ENCODE data around the gene AMMECR1.
"Not testable (repeated sequence)": the region's sequence is repeated elsewhere in the genome, so short reads cannot be mapped to it uniquely, and the experiment has no call there.

AMMECR1 gene

GRCh38 chrX:110276778-110277177 lies 41.1 kb downstream of the AMMECR1 start:
- peak; percentile 54 for DNase-seq
- in situ Hi-C loops (cut with HindIII; ENCODE audit: low pct_ligation_motif_present, low pct_unique_long_range_greater_than_20kb, low sequenced_read_pairs), result no loop called here

GRCh38 chrX:110268886-110269285 lies 49.0 kb downstream of the AMMECR1 start:
- DNase-seq, result no peak

GRCh38 chrX:110268395-110268794 lies 49.5 kb downstream of the AMMECR1 start:
- no peak for DNase-seq
- in situ Hi-C loops (cut with HindIII; ENCODE audit: low pct_ligation_motif_present, low pct_unique_long_range_greater_than_20kb, low sequenced_read_pairs), result no loop called here

More at GRCh38 chrX:110268886-110269285, 49.0 kb downstream of the AMMECR1 start:
- in situ Hi-C loops (cut with HindIII; ENCODE audit: low pct_ligation_motif_present, low pct_unique_long_range_greater_than_20kb, low sequenced_read_pairs), result no loop called here

- no peak for DNase-seq
- in situ Hi-C loops (cut with HindIII; ENCODE audit: low pct_ligation_motif_present, low pct_unique_long_range_greater_than_20kb, low sequenced_read_pairs), result no loop called here
Measured at GRCh38 chrX:110267874-110268273, 50.0 kb downstream of the AMMECR1 start.

GRCh38 chrX:110265661-110266060 lies 52.2 kb downstream of the AMMECR1 start:
- in situ Hi-C loops (cut with HindIII; ENCODE audit: low pct_ligation_motif_present, low pct_unique_long_range_greater_than_20kb, low sequenced_read_pairs), result no loop called here

GRCh38 chrX:110259117-110259516 lies 58.8 kb downstream of the AMMECR1 start:
- DNase-seq, result no peak
- in situ Hi-C loops (cut with HindIII; ENCODE audit: low pct_ligation_motif_present, low pct_unique_long_range_greater_than_20kb, low sequenced_read_pairs), result no loop called here

More at GRCh38 chrX:110265661-110266060, 52.2 kb downstream of the AMMECR1 start:
- no peak for DNase-seq

GRCh38 chrX:110258552-110258951 lies 59.3 kb downstream of the AMMECR1 start:
- in situ Hi-C loops (cut with HindIII; ENCODE audit: low pct_ligation_motif_present, low pct_unique_long_range_greater_than_20kb, low sequenced_read_pairs), result no loop called here
- no peak for DNase-seq

GRCh38 chrX:110257889-110258288 lies 60.0 kb downstream of the AMMECR1 start:
- DNase-seq, result no peak
- in situ Hi-C loops (cut with HindIII; ENCODE audit: low pct_ligation_motif_present, low pct_unique_long_range_greater_than_20kb, low sequenced_read_pairs), result no loop called here

GRCh38 chrX:110252711-110253110 lies 65.2 kb downstream of the AMMECR1 start:
- in situ Hi-C loops (cut with HindIII; ENCODE audit: low pct_ligation_motif_present, low pct_unique_long_range_greater_than_20kb, low sequenced_read_pairs), result no loop called here
- no peak for DNase-seq

- DNase-seq, result no peak
- in situ Hi-C loops (cut with HindIII; ENCODE audit: low pct_ligation_motif_present, low pct_unique_long_range_greater_than_20kb, low sequenced_read_pairs), result no loop called here
Measured at GRCh38 chrX:110251961-110252360, 65.9 kb downstream of the AMMECR1 start.

GRCh38 chrX:110251526-110251925 lies 66.4 kb downstream of the AMMECR1 start:
- in situ Hi-C loops (cut with HindIII; ENCODE audit: low pct_ligation_motif_present, low pct_unique_long_range_greater_than_20kb, low sequenced_read_pairs), result no loop called here
- no peak for DNase-seq

GRCh38 chrX:110250847-110251246 lies 67.0 kb downstream of the AMMECR1 start:
- in situ Hi-C loops (cut with HindIII; ENCODE audit: low pct_ligation_motif_present, low pct_unique_long_range_greater_than_20kb, low sequenced_read_pairs), result no loop called here
- no peak for DNase-seq

- DNase-seq, result no peak
- in situ Hi-C loops (cut with HindIII; ENCODE audit: low pct_ligation_motif_present, low pct_unique_long_range_greater_than_20kb, low sequenced_read_pairs), result no loop called here
Measured at GRCh38 chrX:110248578-110248977, 69.3 kb downstream of the AMMECR1 start.

- in situ Hi-C loops (cut with HindIII; ENCODE audit: low pct_ligation_motif_present, low pct_unique_long_range_greater_than_20kb, low sequenced_read_pairs), result no loop called here
- DNase-seq, result no peak
Measured at GRCh38 chrX:110245011-110245410, 72.9 kb downstream of the AMMECR1 start.

GRCh38 chrX:110242371-110242770 lies 75.5 kb downstream of the AMMECR1 start:
- in situ Hi-C loops (cut with HindIII; ENCODE audit: low pct_ligation_motif_present, low pct_unique_long_range_greater_than_20kb, low sequenced_read_pairs), result no loop called here
- no peak for DNase-seq

GRCh38 chrX:110241816-110242215 lies 76.1 kb downstream of the AMMECR1 start:
- no peak for DNase-seq
- in situ Hi-C loops (cut with HindIII; ENCODE audit: low pct_ligation_motif_present, low pct_unique_long_range_greater_than_20kb, low sequenced_read_pairs), result no loop called here

- in situ Hi-C loops (cut with HindIII; ENCODE audit: low pct_ligation_motif_present, low pct_unique_long_range_greater_than_20kb, low sequenced_read_pairs); DNase-seq: not testable (repeated sequence)
Measured at GRCh38 chrX:110238259-110238658, 79.6 kb downstream of the AMMECR1 start.

GRCh38 chrX:110231485-110231884 lies 86.4 kb downstream of the AMMECR1 start:
- in situ Hi-C loops (cut with HindIII; ENCODE audit: low pct_ligation_motif_present, low pct_unique_long_range_greater_than_20kb, low sequenced_read_pairs); DNase-seq: not testable (repeated sequence)

GRCh38 chrX:110229497-110230111 lies 88.3 kb downstream of the AMMECR1 start:
- in situ Hi-C loops (cut with HindIII; ENCODE audit: low pct_ligation_motif_present, low pct_unique_long_range_greater_than_20kb, low sequenced_read_pairs), result not testable (repeated sequence)
- peak; percentile 51 for DNase-seq

- in situ Hi-C loops (cut with HindIII; ENCODE audit: low pct_ligation_motif_present, low pct_unique_long_range_greater_than_20kb, low sequenced_read_pairs), result no loop called here
- DNase-seq, result no peak
Measured at GRCh38 chrX:110228453-110228852, 89.4 kb downstream of the AMMECR1 start.

- in situ Hi-C loops (cut with HindIII; ENCODE audit: low pct_ligation_motif_present, low pct_unique_long_range_greater_than_20kb, low sequenced_read_pairs), result no loop called here
- DNase-seq, result no peak
Measured at GRCh38 chrX:110226931-110227330, 91.0 kb downstream of the AMMECR1 start.

Data from ACHN (cell line).